Measurements from ENCODE around the gene ACD. TPM values are rescaled to one million over a fixed set of nuclear protein-coding genes. Genes with fewer than 3 reads are reported as not detected.

ACD gene
- total and polyA plus RNA-seq, 9 of the 15 experiments (the other 6 are each of a cell fraction or from before 2014, with no cell fraction given): 4.2 to 47.4 (median 19.2) TPM

DNA sequence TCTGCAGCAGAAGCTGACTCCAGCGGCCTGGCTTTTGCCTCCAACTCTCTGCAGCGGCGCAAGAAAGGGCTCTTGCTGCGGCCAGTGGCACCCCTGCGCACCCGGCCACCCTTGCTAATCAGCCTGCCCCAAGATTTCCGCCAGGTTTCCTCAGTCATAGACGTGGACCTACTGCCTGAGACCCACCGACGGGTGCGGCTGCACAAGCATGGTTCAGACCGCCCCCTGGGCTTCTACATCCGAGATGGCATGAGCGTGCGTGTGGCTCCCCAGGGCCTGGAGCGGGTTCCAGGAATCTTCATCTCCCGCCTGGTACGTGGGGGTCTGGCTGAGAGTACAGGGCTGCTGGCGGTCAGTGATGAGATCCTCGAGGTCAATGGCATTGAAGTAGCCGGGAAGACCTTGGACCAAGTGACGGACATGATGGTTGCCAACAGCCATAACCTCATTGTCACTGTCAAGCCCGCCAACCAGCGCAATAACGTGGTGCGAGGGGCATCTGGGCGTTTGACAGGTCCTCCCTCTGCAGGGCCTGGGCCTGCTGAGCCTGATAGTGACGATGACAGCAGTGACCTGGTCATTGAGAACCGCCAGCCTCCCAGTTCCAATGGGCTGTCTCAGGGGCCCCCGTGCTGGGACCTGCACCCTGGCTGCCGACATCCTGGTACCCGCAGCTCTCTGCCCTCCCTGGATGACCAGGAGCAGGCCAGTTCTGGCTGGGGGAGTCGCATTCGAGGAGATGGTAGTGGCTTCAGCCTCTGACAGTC, 2.0 kb upstream of the ACD start:
- Histone ChIP-seq H3K9ac (ENCODE audit: insufficient read depth in 1 of 2, low read depth in 2 of 2, low read length in 2 of 2) (0 out of 4 replicates have a peak overlapping the region, but pooled peaks of 1 of the 2 experiments have one; percentile 14), H3K9me1 (ENCODE audit: control insufficient read depth, insufficient read depth, low read length) (no peaks in the 10 kb centered on the region), H3K36me3 (ENCODE audit: control insufficient read depth, insufficient read depth, low read length) (peaks cover 23% of the 10 kb centered on the region), H3K4me3 (no peak overlapping the region), H3K4me1 (replicated peaks in 1 of 2; ENCODE audit: control insufficient read depth in 2 of 2, insufficient read depth in 2 of 2, low read length in 2 of 2) (peaks cover 11 to 63% of the 10 kb centered on the region in 2 experiments), H2AFZ (ENCODE audit: low read depth, low read length) (no peak overlapping the region), H3K79me2 (ENCODE audit: control insufficient read depth, insufficient read depth, low read length) (peaks cover 17% of the 10 kb centered on the region), H3K4me2 (ENCODE audit: insufficient read depth, low read length) (no peak overlapping the region), H3K27me3 (ENCODE audit: control insufficient read depth in 2 of 2, insufficient read depth in 2 of 2, low read length in 2 of 2) (no peaks in the 10 kb centered on the region), H3K27ac (ENCODE audit: extremely low read depth, low read depth, low read length) (no peak overlapping the region), H4K20me1 (replicated peaks; ENCODE audit: control insufficient read depth, insufficient read depth, low read length) (peaks cover 8% of the 10 kb centered on the region; the same call in 1 of the 2 replicates), H3K9me3 (replicated peaks; ENCODE audit: control insufficient read depth, insufficient read depth, low read depth, low read length) (no peaks in the 10 kb centered on the region)
- ChIA-PET CTCF (ENCODE audit: low intra/inter-chr PET ratio) (no interaction called here), POLR2A (interaction anchor here (0.6 to 1.1 kb wide), 2 partner anchors 60 to 286 kb away, joined by 3 to 5 read pairs; no protein-coding TSS in a partner anchor)
- no TSS peak for BruUV-seq (replicated peaks)
- TF ChIP-seq XRCC5 (IDR thresholded peaks at IDR 0.05; ENCODE audit: low read depth, low read length) (no peak), ZNF408 (CRISPR knock-in tag; IDR thresholded peaks at IDR 0.05; ENCODE audit: low read depth) (no peak), ZFP36 (IDR thresholded peaks at IDR 0.05; ENCODE audit: low read depth, low read length, partially characterized antibody) (no peak), KLF16 (IDR thresholded peaks at IDR 0.05) (no peak), BDP1 (IDR thresholded peaks at IDR 0.05; ENCODE audit: insufficient read depth, insufficient read length) (no peak), ZNF121 (CRISPR knock-in tag; conservative IDR thresholded peaks at IDR 0.05) (no peak), ZNF77 (CRISPR knock-in tag; IDR thresholded peaks at IDR 0.05) (no peak), NFIX (CRISPR knock-in tag; IDR thresholded peaks at IDR 0.05; ENCODE audit: low read depth) (no peak), CREBBP (IDR thresholded peaks at IDR 0.05; ENCODE audit: low read depth, low read length) (no peak), SPI1 (IDR thresholded peaks at IDR 0.05; ENCODE audit: borderline replicate concordance, low read depth, low read length) (no peak), RB1 (IDR thresholded peaks at IDR 0.05; ENCODE audit: low read depth) (no peak), RBBP5 (IDR thresholded peaks at IDR 0.05; ENCODE audit: borderline replicate concordance, insufficient read depth, low read length, poor library complexity, severe bottlenecking) (no peak), POLR2AphosphoS5 (IDR thresholded peaks at IDR 0.05; ENCODE audit: control insufficient read depth, insufficient read depth, low read depth, low read length) (no peak)
- TF ChIP-seq, protein P1, sequence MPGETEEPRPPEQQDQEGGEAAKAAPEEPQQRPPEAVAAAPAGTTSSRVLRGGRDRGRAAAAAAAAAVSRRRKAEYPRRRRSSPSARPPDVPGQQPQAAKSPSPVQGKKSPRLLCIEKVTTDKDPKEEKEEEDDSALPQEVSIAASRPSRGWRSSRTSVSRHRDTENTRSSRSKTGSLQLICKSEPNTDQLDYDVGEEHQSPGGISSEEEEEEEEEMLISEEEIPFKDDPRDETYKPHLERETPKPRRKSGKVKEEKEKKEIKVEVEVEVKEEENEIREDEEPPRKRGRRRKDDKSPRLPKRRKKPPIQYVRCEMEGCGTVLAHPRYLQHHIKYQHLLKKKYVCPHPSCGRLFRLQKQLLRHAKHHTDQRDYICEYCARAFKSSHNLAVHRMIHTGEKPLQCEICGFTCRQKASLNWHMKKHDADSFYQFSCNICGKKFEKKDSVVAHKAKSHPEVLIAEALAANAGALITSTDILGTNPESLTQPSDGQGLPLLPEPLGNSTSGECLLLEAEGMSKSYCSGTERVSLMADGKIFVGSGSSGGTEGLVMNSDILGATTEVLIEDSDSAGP (CRISPR knock-in tag; IDR thresholded peaks at IDR 0.05): no peak
- FAIRE-seq: no peak
- intact Hi-C loops (cut with micrococcal nuclease): no loop called here
- WGBS (ENCODE audit: insufficient coverage, low coverage, missing lambda C conversion rate): 84% methylated on average over 33 of the region's 34 CpGs
- no peak for DNase-seq (ENCODE audit: extremely low read depth in 1 of 4, low spot score in 3 of 4)
- ATAC-seq: no peak
- in situ Hi-C loops (cut with MboI): no loop called here

Data from K562 (cell line).